ENCODE data around the gene ATF7.

ATF7 gene

DNA sequence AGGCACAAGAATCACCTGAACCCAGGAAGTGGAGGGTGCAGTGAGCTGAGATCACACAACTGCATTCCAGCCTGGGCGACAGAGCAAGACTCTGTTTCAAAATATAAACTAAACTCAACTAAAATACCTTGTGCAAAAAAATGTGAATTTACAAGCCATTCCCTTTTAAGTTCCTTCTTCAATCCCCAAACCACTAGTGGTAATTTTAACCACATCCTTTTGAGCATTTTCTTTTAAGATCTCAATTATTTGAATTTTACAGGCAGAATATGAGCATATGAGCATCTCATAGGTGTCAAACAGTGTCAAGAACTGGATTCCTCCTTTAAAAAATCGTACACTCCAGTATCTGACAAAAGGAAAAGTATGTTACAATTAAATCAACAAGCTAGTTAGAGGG is 61.9 kb downstream of the ATF7 start:
- H3K4me3 ChIP-seq (ENCODE audit: low read depth, low read length): no peak overlapping the region
- TF ChIP-seq, protein P1, sequence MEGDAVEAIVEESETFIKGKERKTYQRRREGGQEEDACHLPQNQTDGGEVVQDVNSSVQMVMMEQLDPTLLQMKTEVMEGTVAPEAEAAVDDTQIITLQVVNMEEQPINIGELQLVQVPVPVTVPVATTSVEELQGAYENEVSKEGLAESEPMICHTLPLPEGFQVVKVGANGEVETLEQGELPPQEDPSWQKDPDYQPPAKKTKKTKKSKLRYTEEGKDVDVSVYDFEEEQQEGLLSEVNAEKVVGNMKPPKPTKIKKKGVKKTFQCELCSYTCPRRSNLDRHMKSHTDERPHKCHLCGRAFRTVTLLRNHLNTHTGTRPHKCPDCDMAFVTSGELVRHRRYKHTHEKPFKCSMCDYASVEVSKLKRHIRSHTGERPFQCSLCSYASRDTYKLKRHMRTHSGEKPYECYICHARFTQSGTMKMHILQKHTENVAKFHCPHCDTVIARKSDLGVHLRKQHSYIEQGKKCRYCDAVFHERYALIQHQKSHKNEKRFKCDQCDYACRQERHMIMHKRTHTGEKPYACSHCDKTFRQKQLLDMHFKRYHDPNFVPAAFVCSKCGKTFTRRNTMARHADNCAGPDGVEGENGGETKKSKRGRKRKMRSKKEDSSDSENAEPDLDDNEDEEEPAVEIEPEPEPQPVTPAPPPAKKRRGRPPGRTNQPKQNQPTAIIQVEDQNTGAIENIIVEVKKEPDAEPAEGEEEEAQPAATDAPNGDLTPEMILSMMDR (IDR thresholded peaks at IDR 0.05; ENCODE audit: low read depth, low read length): no peak

DNA sequence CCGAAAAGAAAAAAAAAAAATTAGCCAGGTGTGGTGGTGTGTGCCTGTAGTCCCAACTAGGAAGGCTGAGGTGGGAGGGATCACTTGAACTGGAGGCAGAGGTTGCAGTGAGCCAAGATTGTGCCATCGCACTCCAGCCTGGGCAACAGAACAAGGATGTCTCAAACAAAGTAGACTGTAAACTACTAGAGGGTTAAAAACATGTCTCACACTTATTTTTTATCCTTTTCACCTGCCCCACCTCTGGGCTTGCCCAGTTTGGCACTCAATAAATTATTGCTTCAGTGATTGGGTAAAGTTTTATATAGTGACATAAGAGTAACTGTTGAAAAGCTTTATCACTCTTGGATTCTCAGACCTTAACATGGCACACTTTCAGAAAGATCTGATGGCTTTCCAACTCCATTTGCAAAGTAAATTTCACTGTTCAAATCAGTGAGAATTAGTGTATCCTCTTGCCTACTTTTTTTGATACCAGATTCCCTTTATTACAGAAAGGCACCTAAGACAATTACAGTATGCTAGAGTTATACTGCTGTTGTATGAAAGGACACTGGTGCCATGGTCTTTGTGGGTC is 62.6 kb downstream of the ATF7 start:
- TF ChIP-seq, protein P1 (IDR thresholded peaks at IDR 0.05; ENCODE audit: low read depth, low read length): no peak

DNA sequence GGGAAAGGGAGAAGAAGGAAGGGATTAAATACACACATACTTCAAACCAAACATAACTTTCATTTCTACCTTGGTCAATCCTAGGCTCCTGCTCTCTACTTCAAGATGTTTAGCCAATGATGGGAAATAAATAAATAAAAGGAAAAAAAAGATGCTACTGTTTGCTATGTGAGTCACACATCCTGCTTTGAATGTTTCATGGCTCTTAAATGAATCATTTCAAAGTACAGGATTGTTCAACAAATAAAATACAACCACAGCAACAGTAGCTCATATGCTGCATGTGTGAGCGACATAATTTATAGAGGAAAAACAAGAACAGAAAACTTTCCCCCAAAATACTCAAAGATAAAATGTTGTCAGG is 64.6 kb downstream of the ATF7 start:
- no peak overlapping the region for H3K4me3 ChIP-seq (ENCODE audit: low read depth, low read length)
- TF ChIP-seq, protein P1 (IDR thresholded peaks at IDR 0.05; ENCODE audit: low read depth, low read length): no peak

More for the DNA sequence above, 62.6 kb downstream of the ATF7 start:
- H3K4me3 ChIP-seq (ENCODE audit: low read depth, low read length): no peak overlapping the region

DNA sequence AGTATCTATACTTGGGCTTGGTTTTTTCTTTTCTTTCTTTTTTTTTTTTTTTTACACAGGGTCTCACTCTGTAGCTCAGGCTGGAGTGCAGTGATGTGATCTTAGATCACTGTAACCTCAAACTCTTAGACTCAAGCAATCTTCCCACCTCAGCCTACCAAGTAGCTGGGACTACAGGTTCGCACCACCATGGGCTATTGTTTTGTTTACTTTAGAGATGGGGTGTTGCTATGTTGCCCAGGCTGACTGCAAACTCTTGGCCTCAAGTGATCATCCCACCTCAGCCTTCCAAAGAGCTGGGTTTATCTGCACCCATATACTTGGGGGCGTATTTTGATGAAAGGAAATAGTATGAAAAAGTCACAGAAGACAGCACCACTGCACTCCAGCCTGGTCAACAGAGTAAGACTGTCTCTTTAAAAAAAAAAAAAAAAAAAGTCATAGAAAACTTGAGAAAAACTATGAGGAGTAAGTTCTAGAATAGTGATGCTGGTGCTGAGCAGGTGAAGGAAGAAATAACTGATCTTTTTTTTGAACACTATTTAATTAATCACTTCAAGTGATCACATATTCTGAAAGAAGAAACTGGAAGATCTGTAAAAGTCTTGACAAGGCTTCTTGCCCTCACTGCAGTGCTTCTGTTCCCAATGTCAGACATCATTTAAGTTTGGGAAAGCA is 65.1 kb downstream of the ATF7 start:
- TF ChIP-seq, protein P1 (IDR thresholded peaks at IDR 0.05; ENCODE audit: low read depth, low read length): no peak
- H3K4me3 ChIP-seq (ENCODE audit: low read depth, low read length): no peak overlapping the region

DNA sequence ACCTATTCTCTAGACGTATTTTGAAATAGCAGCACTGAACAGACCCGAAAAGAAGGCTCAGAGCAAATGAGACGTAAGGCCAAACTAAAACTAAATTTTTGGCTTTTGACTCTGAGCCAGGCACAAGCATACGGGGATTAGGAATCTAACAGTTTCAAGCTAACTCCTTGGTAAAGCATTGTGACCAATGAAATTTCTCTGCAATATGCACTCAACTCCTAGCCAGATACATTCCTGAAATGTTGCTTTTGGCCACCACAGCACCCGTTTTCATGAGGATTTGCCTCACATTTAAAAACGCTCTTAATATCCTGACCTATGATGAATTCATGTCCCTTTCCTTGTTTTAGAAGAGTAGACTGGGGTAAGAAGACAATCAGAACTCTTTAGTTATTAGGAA is 65.8 kb downstream of the ATF7 start:
- TF ChIP-seq, protein P1 (IDR thresholded peaks at IDR 0.05; ENCODE audit: low read depth, low read length): no peak
- no peak overlapping the region for H3K4me3 ChIP-seq (ENCODE audit: low read depth, low read length)

DNA sequence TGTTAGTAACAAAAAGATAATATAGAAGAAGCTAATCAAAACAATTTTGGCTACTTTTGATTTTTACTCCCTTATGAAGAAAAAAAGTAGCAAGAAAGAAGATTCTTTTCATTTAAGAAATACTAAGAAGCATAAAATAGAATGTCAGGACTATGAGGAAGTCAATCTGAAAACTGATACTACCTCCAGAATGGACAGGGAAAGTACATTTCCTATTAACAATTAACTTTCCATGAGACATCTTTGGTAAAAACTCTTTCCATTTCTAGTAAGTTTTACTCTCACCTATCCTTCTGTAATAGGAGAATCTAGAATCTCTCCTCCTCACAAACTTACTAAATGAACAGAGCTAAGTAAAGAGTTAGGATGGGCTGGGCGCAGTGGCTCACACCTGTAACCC is 67.6 kb downstream of the ATF7 start:
- no peak overlapping the region for H3K4me3 ChIP-seq (ENCODE audit: low read depth, low read length)
- TF ChIP-seq, protein P1 (IDR thresholded peaks at IDR 0.05; ENCODE audit: low read depth, low read length): no peak

Measured in WI38 (cell line).